Measurements from ENCODE around the gene CDYL. TPM values are rescaled to one million over a fixed set of nuclear protein-coding genes. Genes with fewer than 3 reads are reported as not detected.
A peak's percentile ranks its signal among the peaks of the same experiment; 100 is the strongest.

Gene CDYL
- total and polyA plus RNA-seq, 8 donors: 26.9 to 32.3 (median 29.1) TPM

- intact Hi-C loops (cut with DNase I): no loop called here
- Histone ChIP-seq H3K27ac (peak overlapping the region in 1 of 2 donors; percentile 6), H3K4me3 (no peak overlapping the region), H3K36me3 (peaks cover 0 to 26% of the 10 kb centered on the region in 2 donors), H3K27me3 (no peaks in the 10 kb centered on the region), H3K9me3 (no peaks in the 10 kb centered on the region), H3K4me1 (peaks cover 8 to 16% of the 10 kb centered on the region in 2 donors)
- TF ChIP-seq CTCF (IDR thresholded peaks at IDR 0.05): no peak
- ATAC-seq (peak; percentile 14), DNase-seq (no peak)
Measured at GRCh38 chr6:4942673-4943009, 166.4 kb downstream of the CDYL start.

- peaks cover 8 to 16% of the 10 kb centered on the region in 2 donors for H3K4me1 ChIP-seq
- DNase-seq: no peak
- no peaks in the 10 kb centered on the region for H3K9me3 ChIP-seq
- ATAC-seq: no peak
- TF ChIP-seq CTCF (IDR thresholded peaks at IDR 0.05): no peak
- no peak overlapping the region for H3K27ac ChIP-seq
- H3K27me3 ChIP-seq: no peaks in the 10 kb centered on the region
- peaks cover 0 to 26% of the 10 kb centered on the region in 2 donors for H3K36me3 ChIP-seq
- no peak overlapping the region for H3K4me3 ChIP-seq
- intact Hi-C loops (cut with DNase I): no loop called here
Measured at GRCh38 chr6:4943716-4944115, 167.5 kb downstream of the CDYL start.

- intact Hi-C loops (cut with DNase I): no loop called here
Measured at GRCh38 chr6:4944325-4944724, 168.1 kb downstream of the CDYL start.

GRCh38 chr6:4946521-4946920, 170.3 kb downstream of the CDYL start:
- no peak for TF ChIP-seq CTCF (IDR thresholded peaks at IDR 0.05)
- DNase-seq (no peak), ATAC-seq (no peak)
- no peaks in the 10 kb centered on the region for H3K27me3 ChIP-seq
- H3K27ac ChIP-seq: no peak overlapping the region
- peaks cover 0 to 41% of the 10 kb centered on the region in 2 donors for H3K36me3 ChIP-seq
- no peak overlapping the region for H3K4me3 ChIP-seq
- H3K9me3 ChIP-seq: no peaks in the 10 kb centered on the region
- intact Hi-C loops (cut with DNase I): no loop called here
- H3K4me1 ChIP-seq: peaks cover 8 to 14% of the 10 kb centered on the region in 2 donors

More at GRCh38 chr6:4944325-4944724, 168.1 kb downstream of the CDYL start:
- peaks cover 0 to 26% of the 10 kb centered on the region in 2 donors for H3K36me3 ChIP-seq
- TF ChIP-seq CTCF (IDR thresholded peaks at IDR 0.05): no peak
- ATAC-seq (no peak), DNase-seq (no peak)
- no peaks in the 10 kb centered on the region for H3K27me3 ChIP-seq
- H3K4me1 ChIP-seq: peaks cover 8 to 16% of the 10 kb centered on the region in 2 donors
- no peak overlapping the region for H3K4me3 ChIP-seq
- no peak overlapping the region for H3K27ac ChIP-seq
- H3K9me3 ChIP-seq: no peaks in the 10 kb centered on the region

DNA sequence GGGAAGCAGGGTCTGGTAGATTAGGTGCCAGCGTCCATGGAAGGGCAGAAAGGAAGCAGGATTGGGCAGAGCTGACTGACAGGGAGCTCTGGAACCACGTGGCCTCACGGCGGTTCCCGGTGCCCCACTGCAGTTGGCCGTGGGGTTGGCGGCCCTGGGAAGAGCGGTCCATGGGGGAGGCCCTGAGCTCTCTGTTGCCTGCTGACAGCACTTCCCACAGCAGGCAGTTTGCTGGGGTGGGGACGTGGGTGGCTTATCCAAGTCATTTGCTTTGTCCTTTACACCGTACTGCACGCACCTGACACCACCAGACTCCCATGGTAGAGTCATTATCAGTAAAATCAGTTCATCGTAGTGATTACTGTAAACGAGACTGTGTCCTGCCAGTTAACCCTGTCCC, 171.5 kb downstream of the CDYL start:
- no peak overlapping the region for H3K4me3 ChIP-seq
- ATAC-seq: no peak
- peaks cover 0 to 2% of the 10 kb centered on the region in 2 donors for H3K4me1 ChIP-seq
- peaks cover 0 to 53% of the 10 kb centered on the region in 2 donors for H3K36me3 ChIP-seq
- DNase-seq: no peak
- no peaks in the 10 kb centered on the region for H3K9me3 ChIP-seq
- H3K27ac ChIP-seq: no peak overlapping the region
- no peak for TF ChIP-seq CTCF (IDR thresholded peaks at IDR 0.05)
- H3K27me3 ChIP-seq: no peaks in the 10 kb centered on the region
- intact Hi-C loops (cut with DNase I): no loop called here

All from left lung (tissue), 10 donors.